HUES6 (cell line): ENCODE measurements around the gene LRRC8E.

Experiments used
- H3K27ac ChIP-seq: 2 replicates; pipeline ENCODE4 v1.7.0; 2013; ENCODE audit warnings: low read depth, mild to moderate bottlenecking, low read length, inconsistent platforms
- H3K27me3 ChIP-seq: 2 replicates; pipeline ENCODE4 v1.6.1; 2013; ENCODE audit warnings: low read length; ENCODE audit not compliant: control insufficient read depth, insufficient read depth
- H3K36me3 ChIP-seq: 2 replicates; pipeline ENCODE4 v1.6.1; 2013; ENCODE audit warnings: low read length; ENCODE audit not compliant: control insufficient read depth, insufficient read depth
- H3K4me1 ChIP-seq: 2 replicates; pipeline ENCODE4 v1.6.1; 2013; ENCODE audit warnings: low read length; ENCODE audit not compliant: control insufficient read depth, insufficient read depth
- H3K4me3 ChIP-seq: 2 replicates; pipeline ENCODE4 v1.5.1; 2013; ENCODE audit warnings: low read depth, low read length
- H3K9ac ChIP-seq: one replicate; pipeline ENCODE4 v1.6.1; 2013; ENCODE audit warnings: mild to moderate bottlenecking, low read length
- H3K9me3 ChIP-seq: 2 replicates; pipeline ENCODE4 v1.6.1; 2013; ENCODE audit warnings: low read depth, low read length; ENCODE audit not compliant: control insufficient read depth, insufficient read depth

LRRC8E gene

DNA sequence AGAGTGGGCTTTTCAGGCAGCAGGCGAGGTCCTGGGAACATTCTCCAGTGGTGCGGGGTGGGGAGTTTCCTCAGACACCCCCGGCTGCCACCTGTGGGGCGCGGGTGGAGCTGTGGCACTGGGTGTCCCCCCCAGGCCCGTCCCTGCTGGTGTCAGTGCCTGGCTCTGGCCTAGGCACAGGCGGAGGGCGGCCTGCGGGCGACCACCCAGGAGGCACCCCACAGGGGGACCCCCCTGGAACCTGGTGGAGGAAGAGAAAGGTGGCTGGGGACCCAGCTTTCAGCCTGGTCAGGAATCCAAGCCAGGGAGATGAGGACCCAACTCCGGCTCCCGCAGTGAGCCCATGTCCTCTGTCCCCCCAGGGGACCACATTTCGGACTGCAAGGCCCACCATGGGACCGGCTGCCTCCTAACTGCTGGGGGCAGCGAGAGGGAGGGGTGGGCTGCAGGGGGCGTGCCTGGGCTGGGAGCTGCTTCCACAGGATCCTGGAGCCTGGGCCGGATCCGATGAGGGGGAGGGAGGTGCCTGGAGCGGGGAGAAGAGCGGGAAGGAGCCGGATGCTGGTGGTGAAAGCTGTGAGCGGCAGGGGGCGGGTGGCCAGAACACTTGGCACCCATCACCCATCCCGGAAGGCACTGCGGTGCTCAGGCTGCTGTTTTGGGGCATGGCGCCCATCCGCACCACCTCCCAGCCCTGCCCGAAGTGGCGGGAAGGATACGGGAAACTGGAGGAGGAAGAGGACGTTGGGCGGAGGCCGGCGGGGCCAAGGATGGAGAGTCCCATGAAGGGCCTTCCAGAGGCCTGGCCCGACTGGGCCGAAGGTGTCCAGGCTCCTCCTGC lies 43.1 kb downstream of the LRRC8E start:
- no peaks in the 10 kb centered on the region for H3K9me3 ChIP-seq
- H3K36me3 ChIP-seq: peaks cover 68% of the 10 kb centered on the region
- H3K27me3 ChIP-seq: no peaks in the 10 kb centered on the region
- H3K27ac ChIP-seq: no peak overlapping the region
- H3K4me3 ChIP-seq: no peak overlapping the region
- peaks cover 3% of the 10 kb centered on the region; the same call in 1 of the 2 replicates for H3K4me1 ChIP-seq
- H3K9ac ChIP-seq: no peak overlapping the region

DNA sequence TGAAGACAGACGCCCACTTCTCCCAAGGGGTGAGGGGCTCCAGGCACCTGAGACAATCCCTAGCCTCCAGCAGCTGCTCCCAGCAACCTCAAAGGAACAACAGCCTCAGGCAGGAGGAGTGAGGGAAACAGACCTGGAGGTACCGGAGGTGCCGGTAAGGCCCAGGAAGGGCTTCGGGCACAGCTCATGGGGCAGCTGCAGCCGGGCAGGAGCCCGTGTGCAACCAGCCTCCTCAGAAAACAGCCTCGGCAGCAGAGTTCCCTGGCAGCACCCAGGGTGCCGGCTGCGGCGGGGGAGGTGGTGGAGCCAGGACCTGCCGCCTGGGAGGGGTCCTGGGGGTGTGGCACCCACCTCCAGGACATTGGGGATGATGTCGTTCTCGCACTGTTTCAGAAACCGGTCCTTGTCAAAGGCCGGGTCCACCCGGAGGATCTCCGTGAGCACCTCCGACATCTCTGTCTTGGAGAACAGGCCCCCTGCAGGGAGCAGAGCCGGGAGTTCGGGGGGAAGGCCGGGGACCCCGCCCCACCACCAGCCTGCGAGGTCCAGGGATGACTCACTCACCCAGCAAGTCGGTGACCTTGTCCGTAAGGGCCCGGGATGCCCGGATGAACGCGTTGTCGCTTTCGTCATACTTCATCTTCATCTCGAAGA lies 44.1 kb downstream of the LRRC8E start:
- Histone ChIP-seq H3K9ac (no peak overlapping the region), H3K27ac (no peak overlapping the region), H3K4me3 (no peak overlapping the region), H3K9me3 (no peaks in the 10 kb centered on the region), H3K4me1 (peaks cover 3% of the 10 kb centered on the region; the same call in 1 of the 2 replicates), H3K27me3 (no peaks in the 10 kb centered on the region), H3K36me3 (peaks cover 77% of the 10 kb centered on the region)

DNA sequence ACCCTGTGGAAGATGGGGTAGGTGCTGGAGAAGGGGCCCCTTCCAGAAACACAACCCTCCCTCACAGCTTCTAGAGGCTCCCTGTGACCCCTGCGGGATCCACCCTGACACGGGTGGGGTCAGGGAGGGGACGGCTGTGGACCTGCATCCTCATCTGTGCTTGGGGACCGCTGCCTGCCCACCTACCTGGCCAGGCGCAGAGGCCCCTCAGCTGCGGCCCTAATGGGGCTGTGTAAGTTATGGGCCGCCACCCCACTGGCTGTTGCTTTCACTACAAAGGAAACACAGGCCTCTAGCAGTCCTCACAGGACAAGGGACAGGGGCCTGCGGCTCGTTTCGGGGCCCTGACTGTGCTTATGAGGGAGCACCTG lies 44.6 kb downstream of the LRRC8E start:
- Histone ChIP-seq H3K9ac (no peak overlapping the region), H3K4me1 (peaks cover 3% of the 10 kb centered on the region; the same call in 1 of the 2 replicates), H3K27ac (no peak overlapping the region), H3K9me3 (no peaks in the 10 kb centered on the region), H3K36me3 (peaks cover 81% of the 10 kb centered on the region), H3K27me3 (no peaks in the 10 kb centered on the region), H3K4me3 (no peak overlapping the region)

DNA sequence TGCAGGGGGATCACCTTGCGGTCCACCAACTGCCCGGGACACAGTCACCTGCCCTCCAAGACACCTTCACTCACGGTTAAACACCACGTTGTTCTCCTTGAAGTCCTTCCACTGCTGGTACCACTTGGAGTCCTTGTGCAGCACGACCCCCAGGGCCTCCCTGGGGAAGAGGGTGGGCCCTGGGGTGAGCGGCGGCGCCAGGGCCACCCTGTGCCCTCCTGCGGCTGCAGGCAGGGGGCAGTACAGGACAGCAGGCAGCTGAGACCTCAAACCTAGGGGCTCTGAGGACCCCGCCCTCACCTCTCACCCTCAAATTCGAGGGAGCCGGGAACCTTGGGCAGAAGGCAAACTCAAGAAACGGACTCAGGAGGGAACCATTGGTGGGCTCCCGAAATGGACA lies 45.1 kb downstream of the LRRC8E start:
- Histone ChIP-seq H3K36me3 (peaks cover 86% of the 10 kb centered on the region), H3K9ac (no peak overlapping the region), H3K4me3 (no peak overlapping the region), H3K27ac (no peak overlapping the region), H3K4me1 (peaks cover 3% of the 10 kb centered on the region; the same call in 1 of the 2 replicates), H3K27me3 (no peaks in the 10 kb centered on the region), H3K9me3 (no peaks in the 10 kb centered on the region)

DNA sequence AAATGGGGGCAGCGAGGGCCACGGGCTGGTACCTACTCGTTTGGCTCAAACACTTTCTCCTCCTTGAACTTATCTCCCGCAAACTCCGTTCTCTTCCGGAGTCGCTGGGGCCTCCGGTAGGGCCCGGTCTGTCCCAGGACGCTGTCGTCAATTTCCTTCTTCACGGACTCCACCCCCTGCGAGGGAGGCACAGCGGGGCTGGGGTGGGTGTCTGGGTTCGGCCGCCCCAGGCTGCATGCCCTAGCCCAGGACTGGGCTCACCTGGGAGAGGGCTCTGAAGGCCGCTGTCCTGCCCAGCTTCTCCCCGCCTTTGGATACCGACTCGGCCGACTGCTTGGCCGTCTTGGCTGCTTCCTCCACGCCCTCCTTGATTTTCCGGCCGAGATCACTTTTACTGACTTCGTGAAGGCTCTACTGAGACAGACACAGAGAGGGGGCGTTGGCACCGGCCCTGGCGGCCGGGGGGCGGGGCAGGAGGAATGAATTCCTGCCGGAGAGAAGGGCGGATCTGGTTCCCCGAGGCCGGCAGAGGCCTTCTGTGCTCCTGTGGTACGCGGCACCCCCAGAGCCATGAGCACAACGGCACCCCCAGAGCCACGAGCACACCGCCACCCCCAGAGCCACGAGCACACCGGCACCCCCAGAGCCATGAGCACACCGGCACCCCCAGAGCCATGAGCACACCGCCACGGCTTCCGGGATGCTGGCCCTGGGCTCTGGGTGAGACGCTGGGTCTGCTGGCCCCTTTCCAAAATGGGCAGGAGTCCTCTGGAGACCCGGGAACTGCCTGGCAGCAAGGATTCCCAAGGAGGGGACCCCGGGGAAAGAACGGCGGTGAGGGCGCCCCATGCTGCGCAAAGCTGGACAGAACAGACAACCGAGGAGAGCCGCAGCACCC lies 45.8 kb downstream of the LRRC8E start:
- Histone ChIP-seq H3K9ac (no peak overlapping the region), H3K36me3 (peaks cover 92% of the 10 kb centered on the region)

DNA sequence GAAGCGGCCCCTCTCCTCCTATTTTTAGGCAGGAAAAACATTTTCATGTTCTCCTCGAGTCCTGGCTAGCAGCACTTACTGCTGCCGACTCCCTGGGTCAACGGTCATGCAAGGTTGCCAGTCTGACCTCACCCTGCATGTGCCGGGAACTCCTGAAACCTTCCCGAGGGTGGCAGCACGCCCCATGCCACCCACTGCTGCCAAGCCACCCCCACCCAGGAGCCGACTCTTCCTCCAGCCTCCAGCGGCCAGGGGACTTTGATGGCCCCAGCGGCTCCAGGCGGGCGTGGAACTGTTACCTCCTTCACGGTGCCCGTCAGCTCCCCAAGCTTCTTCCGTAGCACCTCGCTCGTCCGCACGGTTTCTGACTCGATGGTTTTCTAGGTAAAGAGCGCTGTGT lies 46.5 kb downstream of the LRRC8E start:
- peaks cover 95% of the 10 kb centered on the region for H3K36me3 ChIP-seq
- no peaks in the 10 kb centered on the region for H3K4me1 ChIP-seq
- H3K4me3 ChIP-seq: no peak overlapping the region
- H3K9me3 ChIP-seq: no peaks in the 10 kb centered on the region
- no peak overlapping the region for H3K27ac ChIP-seq
- no peak overlapping the region for H3K9ac ChIP-seq
- H3K27me3 ChIP-seq: no peaks in the 10 kb centered on the region

More for the DNA sequence above, 45.8 kb downstream of the LRRC8E start:
- H3K27me3 ChIP-seq: no peaks in the 10 kb centered on the region
- no peak overlapping the region for H3K27ac ChIP-seq
- H3K9me3 ChIP-seq: no peaks in the 10 kb centered on the region
- no peak overlapping the region for H3K4me3 ChIP-seq
- peaks cover under 1% of the 10 kb centered on the region; the same call in 1 of the 2 replicates for H3K4me1 ChIP-seq

DNA sequence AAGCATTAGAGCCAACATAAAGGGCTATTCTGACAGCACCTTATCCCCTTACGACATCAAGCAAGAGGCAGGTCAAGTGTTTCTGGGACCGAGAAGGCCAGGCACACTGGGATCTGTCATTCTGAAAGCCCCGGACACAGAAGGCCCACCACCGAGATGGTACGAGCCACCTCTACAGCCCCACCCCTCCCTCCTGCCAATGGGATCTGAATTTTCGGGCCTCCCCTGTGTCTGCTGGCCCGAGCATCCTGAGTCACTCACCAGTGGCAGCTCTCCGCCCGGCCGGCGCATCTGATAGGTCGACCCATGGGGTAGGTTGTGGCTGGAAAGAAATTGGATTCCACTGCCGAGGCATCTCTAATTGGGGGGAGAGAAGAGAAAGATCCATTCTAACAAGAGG lies 52.5 kb downstream of the LRRC8E start:
- Histone ChIP-seq H3K9me3 (no peaks in the 10 kb centered on the region), H3K36me3 (peaks cover 56% of the 10 kb centered on the region), H3K9ac (no peak overlapping the region), H3K27me3 (no peaks in the 10 kb centered on the region), H3K4me1 (peaks cover 4% of the 10 kb centered on the region; the same call in 1 of the 2 replicates), H3K4me3 (no peak overlapping the region), H3K27ac (no peak overlapping the region)

DNA sequence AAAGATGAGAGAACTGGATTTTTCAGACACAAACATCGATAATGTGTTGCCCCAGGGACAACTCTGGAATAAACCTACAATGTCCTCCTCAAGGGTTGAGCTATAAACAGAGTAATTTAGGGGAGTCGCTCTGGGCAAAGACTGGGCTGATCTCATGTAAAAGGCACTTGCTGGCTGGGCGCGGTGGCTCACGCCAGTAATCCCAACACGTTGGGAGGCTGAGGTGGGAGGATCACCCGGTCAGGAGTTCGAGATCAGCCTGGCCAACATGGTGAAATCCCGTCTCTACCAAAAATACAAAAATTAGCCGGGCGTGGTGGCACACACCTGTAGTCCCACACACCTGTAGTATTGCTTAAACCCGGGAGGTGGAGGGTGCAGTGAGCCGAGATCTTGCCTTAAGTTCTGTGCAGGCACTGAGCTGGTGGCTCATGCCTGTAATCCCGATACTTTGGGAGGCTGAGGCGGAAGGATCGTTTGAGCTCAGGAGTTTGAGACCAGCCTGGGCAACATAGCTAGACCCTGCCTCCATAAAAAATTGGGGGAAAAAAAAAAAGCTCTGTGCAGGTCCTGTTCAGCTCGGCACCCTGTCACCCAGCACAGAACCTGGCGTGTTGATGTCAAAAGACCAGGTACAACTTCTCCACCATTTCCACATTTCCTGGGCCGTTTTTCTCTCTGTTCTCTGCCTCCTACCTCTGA lies 53.7 kb downstream of the LRRC8E start:
- Histone ChIP-seq H3K9me3 (no peaks in the 10 kb centered on the region), H3K27me3 (no peaks in the 10 kb centered on the region), H3K9ac (no peak overlapping the region), H3K4me1 (peaks cover 4% of the 10 kb centered on the region; the same call in 1 of the 2 replicates), H3K27ac (no peak overlapping the region), H3K4me3 (peak overlapping the region; percentile 95), H3K36me3 (peaks cover 44% of the 10 kb centered on the region)

DNA sequence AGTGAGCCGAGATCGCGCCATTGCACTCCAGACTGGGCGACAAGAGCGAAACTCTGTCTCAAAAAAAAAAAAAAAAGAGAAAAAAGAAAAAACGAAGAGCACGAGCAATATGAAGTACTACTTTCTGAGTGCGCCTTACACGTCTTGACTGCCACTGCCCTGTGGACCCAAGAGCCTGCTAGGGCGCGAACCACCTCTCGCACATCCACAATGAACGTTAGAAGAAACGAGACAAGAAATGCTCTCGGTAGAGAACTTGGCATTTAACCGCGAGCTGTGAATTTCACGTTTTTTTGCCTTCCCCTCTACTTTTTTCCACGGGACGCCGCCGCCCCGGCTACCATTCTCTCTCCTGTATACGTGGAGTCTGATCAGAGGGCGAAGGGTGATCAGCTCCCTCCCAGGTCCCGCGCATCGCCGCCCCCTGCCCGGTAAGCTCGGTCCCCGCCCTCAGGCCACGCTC lies 54.7 kb downstream of the LRRC8E start:
- peaks cover 35% of the 10 kb centered on the region for H3K36me3 ChIP-seq
- peak overlapping the region; percentile 95 for H3K4me3 ChIP-seq
- peak overlapping the region; percentile 92 for H3K9ac ChIP-seq
- H3K27me3 ChIP-seq: no peaks in the 10 kb centered on the region
- peaks cover 4% of the 10 kb centered on the region; the same call in 1 of the 2 replicates for H3K4me1 ChIP-seq
- peak overlapping the region; percentile 93 for H3K27ac ChIP-seq
- no peaks in the 10 kb centered on the region for H3K9me3 ChIP-seq

DNA sequence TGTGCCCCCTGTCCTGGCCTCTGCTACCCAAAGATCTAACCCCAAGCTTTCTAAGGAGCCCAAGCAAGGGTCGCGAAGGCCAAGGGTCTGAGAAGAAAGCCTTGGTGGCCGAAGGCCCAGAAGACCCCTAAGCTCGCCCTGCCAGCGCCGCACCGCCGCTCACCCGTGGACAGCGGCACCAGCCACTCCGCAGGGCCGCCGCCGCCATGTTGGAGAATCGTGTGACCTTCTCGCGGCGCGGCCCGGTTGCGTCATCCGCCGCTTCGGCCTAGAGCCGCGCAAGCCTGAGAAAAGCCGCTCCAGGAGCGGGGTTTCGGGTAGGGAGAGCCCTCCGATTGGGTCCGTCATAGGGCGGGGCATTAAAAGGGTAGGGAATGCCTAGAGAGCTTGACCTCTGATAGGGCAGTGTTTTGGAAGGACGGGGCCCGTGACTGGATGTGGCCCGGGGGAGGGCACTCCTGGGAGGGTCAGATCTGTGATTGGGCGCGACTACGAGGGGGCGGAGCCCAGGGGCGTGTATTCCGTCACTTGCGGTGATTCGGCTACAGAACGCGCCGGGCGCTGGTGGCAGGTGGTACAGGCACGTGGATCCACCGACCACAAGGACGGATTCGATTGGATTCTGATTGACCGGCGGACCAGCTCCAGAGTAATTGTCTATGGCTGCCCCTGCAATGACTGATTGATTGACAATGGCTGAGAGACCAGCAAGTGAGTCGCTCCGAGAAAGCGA lies 55.3 kb downstream of the LRRC8E start, which contains the start of gene TIMM44:
Gene TIMM44 (minus strand): TSS at position 223 of the 733 bp plus-strand sequence. CDS start 15 bp downstream, at position 208.
- no peaks in the 10 kb centered on the region for H3K27me3 ChIP-seq
- peaks cover 4% of the 10 kb centered on the region; the same call in 1 of the 2 replicates for H3K4me1 ChIP-seq
- peak within 1 kb of the TSS; percentile 95 for H3K4me3 ChIP-seq
- peak within 1 kb of the TSS; percentile 92 for H3K9ac ChIP-seq
- peaks cover 29% of the 10 kb centered on the region for H3K36me3 ChIP-seq
- H3K9me3 ChIP-seq: no peaks in the 10 kb centered on the region
- H3K27ac ChIP-seq: peak within 1 kb of the TSS; percentile 93
